Measurements from ENCODE around the gene OSBPL10. TPM values are rescaled to one million over a fixed set of nuclear protein-coding genes. Genes with fewer than 3 reads are reported as not detected.
"Not testable (repeated sequence)": the region's sequence is repeated elsewhere in the genome, so short reads cannot be mapped to it uniquely, and the experiment has no call there.

Gene OSBPL10
- total RNA-seq, 3 donors from 2014 or later, result 3.2 to 7.0 (median 6.8) TPM

DNA sequence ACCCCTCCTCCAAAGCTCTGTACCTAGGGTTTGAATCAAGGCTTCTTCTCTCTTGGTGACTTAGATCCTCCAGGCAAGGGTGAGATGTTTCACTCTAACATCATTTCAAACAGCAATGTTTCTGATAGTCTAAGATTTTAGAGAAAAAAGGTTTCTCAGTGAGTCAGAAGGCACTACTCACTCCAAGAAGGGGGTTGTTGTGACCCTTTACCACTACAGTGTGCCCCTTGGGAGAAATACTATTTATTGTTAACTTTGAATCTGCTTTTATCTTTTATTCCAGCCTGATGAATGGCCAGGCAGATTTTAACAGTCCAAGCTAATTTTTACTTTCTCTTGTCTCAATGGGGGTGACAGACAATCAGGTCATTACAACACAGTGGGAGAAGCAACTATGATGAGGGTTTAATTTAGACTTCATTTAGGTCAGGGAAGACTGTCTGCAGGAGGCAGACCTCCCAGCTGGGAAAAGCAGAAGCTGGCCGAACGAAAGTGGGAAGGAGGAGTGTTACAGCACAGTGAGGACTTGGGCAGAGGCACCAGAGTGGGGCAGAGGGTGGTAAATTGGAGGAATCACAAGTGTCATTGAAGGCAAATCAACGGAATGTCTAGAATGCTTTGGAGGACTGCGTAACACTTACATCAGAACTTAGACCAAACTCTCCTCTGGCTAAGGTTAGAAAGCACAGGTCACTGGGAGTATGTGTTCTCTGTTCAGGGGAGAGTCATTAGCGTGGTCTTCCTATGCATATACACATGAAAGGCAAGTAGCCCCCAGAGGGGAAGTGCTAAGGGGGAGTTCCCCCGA, 21.7 kb upstream of the OSBPL10 start:
- Mint-ChIP-seq H3K4me3 (no peak overlapping the region), H3K4me1 (ENCODE audit: low read depth) (no peaks in the 10 kb centered on the region), H3K27me3 (ENCODE audit: low read depth) (peaks cover 18% of the 10 kb centered on the region), H3K36me3 (ENCODE audit: insufficient read depth) (no peaks in the 10 kb centered on the region), H3K9me3 (no peaks in the 10 kb centered on the region)
- no peak for DNase-seq
- peak in 1 of 2 donors; percentile 86 for ATAC-seq

DNA sequence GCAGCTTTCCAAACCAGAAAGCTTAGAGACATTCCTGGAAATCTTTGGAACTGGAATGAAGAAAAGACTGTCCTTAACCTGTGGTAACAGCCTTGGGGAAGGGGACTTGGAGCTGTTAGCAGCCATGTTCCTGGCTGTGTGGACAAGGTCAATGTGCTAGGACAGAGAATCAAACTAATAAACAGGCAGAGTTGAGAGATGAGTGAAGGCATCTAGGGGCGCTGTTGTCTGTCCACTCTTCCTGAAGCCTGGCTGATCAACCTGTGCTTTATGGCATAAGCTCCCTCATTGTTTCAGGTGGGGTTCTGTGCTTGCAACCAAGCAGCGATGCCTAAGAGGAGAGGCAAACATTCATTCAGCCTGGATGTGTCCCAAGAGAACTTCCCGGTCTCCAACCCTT, 19.8 kb upstream of the OSBPL10 start:
- H3K36me3 Mint-ChIP-seq (ENCODE audit: insufficient read depth), result no peaks in the 10 kb centered on the region
- H3K27me3 Mint-ChIP-seq (ENCODE audit: low read depth), result peaks cover 8% of the 10 kb centered on the region
- peaks cover 2% of the 10 kb centered on the region for H3K4me1 Mint-ChIP-seq (ENCODE audit: low read depth)
- ATAC-seq (no peak), DNase-seq (no peak)
- no peak overlapping the region for H3K4me3 Mint-ChIP-seq
- no peaks in the 10 kb centered on the region for H3K9me3 Mint-ChIP-seq

DNA sequence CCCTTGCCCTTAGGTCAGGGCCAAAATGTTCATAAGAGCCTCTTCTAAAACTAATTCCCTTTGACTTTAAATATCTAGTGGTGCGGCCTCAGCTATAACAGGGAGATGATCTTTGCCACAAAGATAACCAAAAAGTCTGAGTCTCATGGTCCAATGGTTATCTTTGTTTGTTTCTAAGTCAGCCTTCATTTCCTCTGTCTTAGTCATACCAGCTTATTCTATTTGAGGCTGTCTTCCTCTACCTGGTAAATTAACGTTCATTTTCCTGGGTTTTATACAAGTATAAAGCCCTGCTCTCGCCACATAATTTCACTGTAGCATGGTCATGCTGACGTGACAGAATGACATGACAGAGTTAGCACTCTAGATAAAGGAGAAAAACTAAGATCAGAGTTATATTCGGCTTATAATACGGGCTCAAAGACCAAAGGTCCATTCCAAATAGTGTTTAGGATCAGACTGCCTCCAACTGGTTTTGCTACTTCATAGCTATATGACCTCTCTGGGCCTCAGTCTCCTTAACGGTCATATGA, 18.9 kb upstream of the OSBPL10 start:
- H3K4me1 Mint-ChIP-seq (ENCODE audit: low read depth), result peaks cover 4% of the 10 kb centered on the region
- DNase-seq, result no peak
- H3K36me3 Mint-ChIP-seq (ENCODE audit: insufficient read depth), result no peaks in the 10 kb centered on the region
- H3K4me3 Mint-ChIP-seq, result no peak overlapping the region
- ATAC-seq, result no peak
- H3K9me3 Mint-ChIP-seq, result peaks cover under 1% of the 10 kb centered on the region
- peaks cover 8% of the 10 kb centered on the region for H3K27me3 Mint-ChIP-seq (ENCODE audit: low read depth)

DNA sequence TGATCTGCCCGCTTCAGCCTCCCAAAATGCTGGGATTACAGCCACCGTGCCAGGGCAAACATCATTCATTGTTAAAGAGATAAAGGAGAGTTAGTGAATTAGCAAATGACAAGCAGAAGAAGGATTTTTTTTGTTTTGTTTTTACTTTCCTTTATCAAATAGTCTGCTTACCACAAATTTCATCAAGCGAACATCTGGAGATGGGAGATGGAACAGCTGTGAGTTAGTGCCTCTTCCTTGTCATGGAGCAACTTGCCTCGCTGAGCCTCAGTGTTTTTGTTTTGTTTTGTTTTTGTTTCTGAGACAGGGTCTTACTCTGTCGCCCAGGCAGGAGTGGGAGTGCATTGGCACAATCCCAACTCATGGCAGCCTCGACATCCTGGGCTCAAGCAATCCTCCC, 16.4 kb upstream of the OSBPL10 start:
- ATAC-seq (no peak), DNase-seq (no peak)
- H3K9me3 Mint-ChIP-seq, result peaks cover 4% of the 10 kb centered on the region

DNA sequence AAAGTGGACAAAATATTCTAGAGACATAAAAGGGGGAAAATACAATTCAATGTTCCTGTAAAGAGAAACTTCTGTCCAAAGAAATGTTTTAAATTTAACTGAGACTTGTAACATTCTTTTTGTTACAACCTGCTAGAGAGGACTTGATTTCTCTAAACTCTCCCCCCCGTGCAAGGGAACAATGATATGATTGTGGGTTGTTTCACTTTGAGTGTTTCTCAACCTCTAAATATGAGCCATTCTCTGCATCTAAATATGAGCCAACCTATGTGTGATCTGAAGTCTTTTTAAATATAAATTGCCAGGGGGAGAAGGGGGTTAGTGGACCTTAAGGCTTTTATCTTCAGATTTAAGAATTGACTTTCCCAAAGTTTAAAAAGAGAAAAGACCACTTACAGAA, 15.1 kb upstream of the OSBPL10 start:
- no peak for DNase-seq
- Mint-ChIP-seq H3K4me3 (no peak overlapping the region), H3K27me3 (ENCODE audit: low read depth) (peaks cover 3% of the 10 kb centered on the region), H3K9me3 (peaks cover 4% of the 10 kb centered on the region), H3K36me3 (ENCODE audit: insufficient read depth) (no peaks in the 10 kb centered on the region), H3K4me1 (ENCODE audit: low read depth) (peaks cover 4% of the 10 kb centered on the region)
- peak; percentile 51 to 52 for ATAC-seq

More for the DNA sequence above, 16.4 kb upstream of the OSBPL10 start:
- peaks cover 4% of the 10 kb centered on the region for H3K4me1 Mint-ChIP-seq (ENCODE audit: low read depth)
- no peaks in the 10 kb centered on the region for H3K36me3 Mint-ChIP-seq (ENCODE audit: insufficient read depth)
- no peak overlapping the region for H3K4me3 Mint-ChIP-seq
- peaks cover 5% of the 10 kb centered on the region for H3K27me3 Mint-ChIP-seq (ENCODE audit: low read depth)

DNA sequence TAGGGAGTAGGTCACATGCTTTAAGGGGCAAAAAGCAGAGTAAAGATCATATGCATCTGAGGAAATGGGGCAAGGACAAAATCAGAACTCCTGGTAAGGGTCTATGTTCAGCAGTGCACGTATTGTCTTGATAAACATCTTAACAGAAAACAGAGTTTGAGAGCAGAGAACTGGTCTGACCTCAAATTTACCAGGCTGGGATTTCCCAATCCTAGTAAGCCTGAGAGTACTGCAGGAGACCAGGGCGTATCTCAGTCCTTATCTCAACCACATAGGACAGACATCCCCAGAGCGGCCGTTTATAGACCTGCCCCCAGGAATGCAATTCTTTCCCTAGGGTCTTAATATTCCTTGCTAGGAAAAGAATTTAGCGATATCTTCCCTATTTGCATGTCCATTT, 14.0 kb upstream of the OSBPL10 start:
- not testable (repeated sequence) for H3K36me3 Mint-ChIP-seq (ENCODE audit: insufficient read depth); H3K4me1 Mint-ChIP-seq (ENCODE audit: low read depth); DNase-seq; ATAC-seq; H3K9me3 Mint-ChIP-seq; H3K4me3 Mint-ChIP-seq; H3K27me3 Mint-ChIP-seq (ENCODE audit: low read depth)

DNA sequence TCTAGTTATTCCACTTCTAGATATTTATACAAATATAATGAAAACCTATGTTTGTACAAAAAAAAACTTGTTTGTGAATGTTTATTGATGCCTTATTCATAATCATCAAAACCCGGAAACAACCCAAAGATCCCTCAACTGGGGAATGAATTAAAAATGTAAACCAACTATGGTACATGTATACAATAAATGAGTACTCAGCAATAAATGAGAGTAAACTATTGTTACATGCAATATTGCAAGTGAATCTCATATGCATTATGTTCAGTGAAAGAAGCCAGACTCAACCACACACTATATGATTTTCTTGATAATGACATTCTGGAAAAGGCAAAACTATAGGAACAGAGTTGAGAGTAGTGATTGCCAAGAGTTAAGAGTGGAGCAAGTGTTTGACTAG, 12.8 kb upstream of the OSBPL10 start:
- peaks cover 4% of the 10 kb centered on the region for H3K4me1 Mint-ChIP-seq (ENCODE audit: low read depth)

DNA sequence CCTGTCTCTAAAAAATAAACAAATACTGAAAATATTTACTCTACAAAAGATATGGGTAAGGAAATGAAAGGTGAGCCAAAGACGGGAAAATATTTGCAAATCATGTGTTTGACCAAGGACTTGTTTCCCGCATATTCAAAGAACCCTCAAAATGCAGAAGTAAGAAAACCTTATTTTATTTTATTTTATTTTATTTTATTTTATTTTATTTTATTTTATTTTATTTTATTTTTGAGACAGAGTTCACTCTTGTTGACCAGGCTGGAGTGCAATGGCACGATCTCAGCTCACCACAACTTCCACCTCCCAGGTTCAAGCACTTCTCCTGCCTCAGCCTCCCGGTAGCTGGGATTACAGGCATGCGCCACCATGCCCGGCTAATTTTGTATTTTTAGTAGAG, 11.9 kb upstream of the OSBPL10 start:
- H3K4me3 Mint-ChIP-seq; H3K9me3 Mint-ChIP-seq; H3K4me1 Mint-ChIP-seq (ENCODE audit: low read depth); ATAC-seq; DNase-seq; H3K36me3 Mint-ChIP-seq (ENCODE audit: insufficient read depth); H3K27me3 Mint-ChIP-seq (ENCODE audit: low read depth): not testable (repeated sequence)

More for the DNA sequence above, 12.8 kb upstream of the OSBPL10 start:
- no peak for DNase-seq
- peaks cover 4% of the 10 kb centered on the region for H3K27me3 Mint-ChIP-seq (ENCODE audit: low read depth)
- ATAC-seq, result no peak
- H3K9me3 Mint-ChIP-seq, result peaks cover 4% of the 10 kb centered on the region
- no peak overlapping the region for H3K4me3 Mint-ChIP-seq
- no peaks in the 10 kb centered on the region for H3K36me3 Mint-ChIP-seq (ENCODE audit: insufficient read depth)

DNA sequence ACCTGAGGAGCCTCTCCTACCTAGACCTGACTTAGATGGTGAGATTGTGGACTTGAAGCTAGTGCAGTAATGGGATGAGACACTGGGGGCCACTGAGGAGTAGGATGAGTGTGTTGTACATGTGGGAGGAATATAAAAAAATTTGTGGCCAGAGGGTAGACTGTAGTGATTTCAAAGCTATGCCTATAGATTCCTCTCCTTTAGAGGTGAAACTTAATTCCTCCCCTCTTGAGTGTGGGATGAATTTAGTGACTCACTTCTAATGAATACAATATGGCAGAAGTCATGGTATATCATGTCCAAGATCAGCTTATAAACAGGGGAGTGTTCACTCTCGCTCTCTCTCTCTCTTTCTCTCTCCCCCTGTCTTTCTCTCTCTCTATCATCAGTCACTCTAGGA, 7.2 kb upstream of the OSBPL10 start:
- ATAC-seq, result no peak
- H3K4me1 Mint-ChIP-seq (ENCODE audit: low read depth), result no peaks in the 10 kb centered on the region
- no peak for DNase-seq

DNA sequence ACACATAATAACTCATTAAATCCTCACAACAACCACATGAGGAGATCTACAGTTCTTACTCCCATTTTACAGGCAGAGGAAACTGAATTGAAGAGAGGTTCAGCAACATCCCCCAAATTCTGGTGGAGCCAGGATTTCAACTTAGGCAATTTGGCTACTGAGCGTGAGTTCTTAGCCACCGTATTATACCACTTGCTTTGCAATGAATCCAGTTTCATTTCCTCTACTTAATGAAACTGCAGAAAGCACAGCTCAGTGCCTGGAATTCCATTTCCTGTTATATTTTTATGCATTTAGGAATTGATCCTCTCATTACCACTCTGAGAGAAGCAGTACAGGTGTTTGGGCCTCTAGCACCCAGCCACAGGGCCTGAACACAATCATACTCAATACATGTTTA, 4.8 kb upstream of the OSBPL10 start:
- H3K4me3 Mint-ChIP-seq, result no peak overlapping the region
- H3K36me3 Mint-ChIP-seq (ENCODE audit: insufficient read depth), result no peaks in the 10 kb centered on the region
- DNase-seq, result no peak
- peaks cover 16% of the 10 kb centered on the region for H3K27me3 Mint-ChIP-seq (ENCODE audit: low read depth)
- ATAC-seq, result no peak
- no peaks in the 10 kb centered on the region for H3K9me3 Mint-ChIP-seq
- H3K4me1 Mint-ChIP-seq (ENCODE audit: low read depth), result peaks cover 9% of the 10 kb centered on the region

More for the DNA sequence above, 7.2 kb upstream of the OSBPL10 start:
- Mint-ChIP-seq H3K27me3 (ENCODE audit: low read depth) (peaks cover 3% of the 10 kb centered on the region), H3K9me3 (no peaks in the 10 kb centered on the region), H3K36me3 (ENCODE audit: insufficient read depth) (no peaks in the 10 kb centered on the region), H3K4me3 (no peak overlapping the region)

DNA sequence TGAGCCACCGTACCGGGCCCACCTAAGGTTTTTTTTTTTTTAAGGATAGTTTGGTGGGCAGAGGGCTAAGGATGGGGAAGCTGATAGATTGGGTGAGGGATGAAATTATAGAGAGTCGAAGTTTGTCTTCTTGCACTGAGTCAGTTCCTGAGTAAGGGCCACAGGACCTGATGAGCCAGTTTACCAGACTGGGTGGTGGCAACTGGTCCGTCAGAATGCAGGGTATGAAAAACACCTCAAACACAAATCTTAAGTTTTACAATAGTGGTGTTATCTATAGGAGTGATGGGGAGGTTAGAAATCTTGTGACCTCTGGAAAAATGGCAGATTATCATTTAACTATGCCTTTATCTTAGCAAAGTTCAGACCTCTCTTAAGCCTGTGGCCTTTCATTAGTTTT, 3.3 kb upstream of the OSBPL10 start:
- H3K27me3 Mint-ChIP-seq (ENCODE audit: low read depth), result peaks cover 25% of the 10 kb centered on the region
- DNase-seq (no peak), ATAC-seq (no peak)
- H3K9me3 Mint-ChIP-seq, result no peaks in the 10 kb centered on the region
- no peaks in the 10 kb centered on the region for H3K36me3 Mint-ChIP-seq (ENCODE audit: insufficient read depth)
- peaks cover 17% of the 10 kb centered on the region for H3K4me1 Mint-ChIP-seq (ENCODE audit: low read depth)
- no peak overlapping the region for H3K4me3 Mint-ChIP-seq

DNA sequence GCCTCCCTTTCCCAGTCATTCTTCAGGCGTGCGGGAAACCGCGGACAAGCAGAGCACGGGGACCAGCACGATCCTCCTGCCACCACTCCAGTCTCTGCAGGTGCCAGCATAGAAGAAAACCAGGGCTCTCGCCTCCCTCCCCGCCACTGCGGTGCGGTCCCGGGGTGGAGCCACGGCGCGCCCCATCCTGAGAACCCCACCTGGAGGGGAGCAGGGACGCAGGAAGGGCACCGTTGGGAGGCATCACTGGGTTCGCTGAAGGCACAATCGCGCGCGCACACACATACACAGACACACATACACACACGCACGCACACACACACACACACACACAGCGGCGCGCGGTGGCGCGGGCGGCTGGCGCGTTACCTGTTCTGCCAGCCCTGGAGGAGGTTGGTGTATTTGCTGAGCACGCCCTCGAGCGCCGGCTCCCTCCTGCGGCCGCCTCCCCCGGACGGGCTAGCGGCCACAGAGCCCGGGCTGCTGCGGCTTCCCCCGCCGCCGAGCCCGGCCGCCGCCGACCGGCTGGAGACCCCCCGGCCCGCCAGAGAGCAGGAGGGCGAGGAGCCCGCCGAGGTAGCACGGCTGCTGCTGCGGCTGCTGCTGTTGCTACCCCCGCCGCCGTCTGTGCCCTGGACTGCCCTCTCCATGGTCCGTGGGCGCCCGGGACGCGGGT, 394 bp downstream of the OSBPL10 start:
- ATAC-seq (peak; percentile 52 to 53), DNase-seq (peak; percentile 18)
- peaks cover 48% of the 10 kb centered on the region for H3K27me3 Mint-ChIP-seq (ENCODE audit: low read depth)
- H3K4me3 Mint-ChIP-seq, result peak overlapping the region; percentile 79
- H3K36me3 Mint-ChIP-seq (ENCODE audit: insufficient read depth), result no peaks in the 10 kb centered on the region
- peaks cover 28% of the 10 kb centered on the region for H3K4me1 Mint-ChIP-seq (ENCODE audit: low read depth)
- no peaks in the 10 kb centered on the region for H3K9me3 Mint-ChIP-seq

DNA sequence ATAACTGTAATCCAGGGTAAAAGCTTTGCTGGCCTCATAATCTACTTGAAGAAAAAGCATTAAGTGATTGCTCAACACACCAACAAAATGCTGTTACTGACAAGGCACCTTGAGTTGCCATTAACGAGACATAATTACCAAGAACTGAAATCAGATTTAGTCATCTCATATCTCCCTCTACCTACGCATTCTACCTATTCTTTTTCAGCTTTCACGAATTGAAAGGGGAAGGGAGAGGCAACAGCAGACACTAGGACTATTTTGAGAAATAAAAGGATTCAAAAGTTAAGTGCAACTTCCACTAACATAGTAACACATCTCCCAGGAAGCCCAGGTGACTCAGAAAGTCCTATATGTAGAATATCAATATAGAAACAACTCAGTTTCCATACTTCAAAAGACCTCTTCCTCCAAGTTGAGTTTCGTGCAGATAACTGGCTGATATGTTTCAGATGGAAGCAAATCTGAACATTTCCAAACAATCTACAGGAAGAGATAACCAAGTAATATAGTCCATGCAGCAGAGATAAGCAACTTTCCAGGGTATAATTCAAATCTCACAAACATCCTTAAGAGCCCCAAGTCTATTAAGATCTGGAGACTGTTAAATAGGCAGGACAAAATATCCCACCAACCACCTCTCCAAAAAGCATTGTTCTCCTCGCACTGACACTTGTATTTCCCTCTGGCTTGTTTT, 1.9 kb downstream of the OSBPL10 start:
- peaks cover 53% of the 10 kb centered on the region for H3K27me3 Mint-ChIP-seq (ENCODE audit: low read depth)
- ATAC-seq, result peak; percentile 71 to 72
- H3K4me1 Mint-ChIP-seq (ENCODE audit: low read depth), result peaks cover 28% of the 10 kb centered on the region
- H3K36me3 Mint-ChIP-seq (ENCODE audit: insufficient read depth), result no peaks in the 10 kb centered on the region
- no peaks in the 10 kb centered on the region for H3K9me3 Mint-ChIP-seq
- peak overlapping the region; percentile 71 for H3K4me3 Mint-ChIP-seq
- no peak for DNase-seq

DNA sequence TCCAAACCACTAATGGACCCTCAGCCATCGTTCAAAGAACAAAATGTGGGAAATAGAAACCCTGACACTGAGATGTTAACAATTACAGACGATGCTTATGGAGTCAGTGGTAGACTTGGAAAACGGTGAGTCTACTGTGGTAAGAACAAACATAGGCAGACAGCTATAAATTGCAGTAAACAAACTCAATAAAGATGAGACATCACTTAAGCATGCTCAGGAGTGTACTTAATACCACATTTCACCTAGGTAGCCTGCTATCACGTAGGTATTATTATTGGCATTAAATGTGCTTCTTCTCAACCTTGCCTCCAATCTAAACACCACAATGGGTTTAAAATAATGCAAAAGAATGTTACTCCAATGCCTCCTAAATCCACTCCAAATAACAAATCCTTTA, 2.5 kb downstream of the OSBPL10 start:
- ATAC-seq (no peak), DNase-seq (no peak)
- H3K27me3 Mint-ChIP-seq (ENCODE audit: low read depth), result peaks cover 53% of the 10 kb centered on the region
- H3K9me3 Mint-ChIP-seq, result no peaks in the 10 kb centered on the region
- H3K4me1 Mint-ChIP-seq (ENCODE audit: low read depth), result peaks cover 28% of the 10 kb centered on the region
- no peaks in the 10 kb centered on the region for H3K36me3 Mint-ChIP-seq (ENCODE audit: insufficient read depth)
- H3K4me3 Mint-ChIP-seq, result peak overlapping the region; percentile 1
